ENCODE measurements around the gene C10orf90.

Gene C10orf90

GRCh38 chr10:126670056-126670894, at the start of gene C10orf90:
Gene C10orf90 (minus strand): TSS chr10:126670693. CDS start chr10:126670480, 213 bp downstream.
- DNase-seq: no peak

- DNase-seq: no peak
Observed at GRCh38 chr10:126716366-126716765, 45.9 kb upstream of the C10orf90 start.

DNA sequence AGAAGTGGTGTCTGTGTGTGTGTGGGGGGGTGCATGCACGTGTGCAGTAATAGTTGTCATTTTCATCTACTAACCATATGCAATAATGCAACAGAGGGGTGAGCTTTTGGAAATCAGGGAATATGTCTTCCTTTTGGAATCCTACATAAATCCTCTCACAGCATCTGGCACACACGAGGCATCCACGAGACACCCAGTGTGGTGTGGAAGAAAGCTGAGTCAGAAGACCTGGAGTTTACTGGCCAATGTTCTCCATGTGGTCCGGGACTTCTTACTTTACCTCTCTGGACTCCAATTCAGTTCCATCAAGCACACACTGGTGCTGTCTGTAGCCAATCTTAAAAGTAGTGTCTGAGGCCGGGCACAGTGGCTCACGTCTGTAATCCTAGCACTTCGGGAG, 43.1 kb upstream of the C10orf90 start:
- DNase-seq: no peak

DNA sequence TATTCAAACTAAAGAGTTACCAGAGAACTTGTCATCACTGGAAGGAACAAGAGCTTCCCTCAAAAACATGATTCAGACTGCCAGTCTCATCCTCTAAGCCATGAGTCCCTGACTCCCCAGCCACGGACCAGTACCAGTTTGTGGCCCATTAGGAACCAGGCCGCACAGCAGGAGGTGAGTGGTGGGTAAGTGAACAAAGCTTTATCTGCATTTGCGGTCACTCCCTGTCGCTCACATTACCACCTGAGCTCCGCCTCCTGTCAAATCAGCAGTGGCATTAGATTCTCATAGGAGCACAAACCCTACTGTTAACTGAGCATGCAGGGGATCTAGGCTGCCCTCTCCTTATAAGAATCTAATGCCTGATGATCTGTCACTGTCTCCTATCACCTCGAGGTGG, 42.2 kb upstream of the C10orf90 start:
- DNase-seq: no peak

DNA sequence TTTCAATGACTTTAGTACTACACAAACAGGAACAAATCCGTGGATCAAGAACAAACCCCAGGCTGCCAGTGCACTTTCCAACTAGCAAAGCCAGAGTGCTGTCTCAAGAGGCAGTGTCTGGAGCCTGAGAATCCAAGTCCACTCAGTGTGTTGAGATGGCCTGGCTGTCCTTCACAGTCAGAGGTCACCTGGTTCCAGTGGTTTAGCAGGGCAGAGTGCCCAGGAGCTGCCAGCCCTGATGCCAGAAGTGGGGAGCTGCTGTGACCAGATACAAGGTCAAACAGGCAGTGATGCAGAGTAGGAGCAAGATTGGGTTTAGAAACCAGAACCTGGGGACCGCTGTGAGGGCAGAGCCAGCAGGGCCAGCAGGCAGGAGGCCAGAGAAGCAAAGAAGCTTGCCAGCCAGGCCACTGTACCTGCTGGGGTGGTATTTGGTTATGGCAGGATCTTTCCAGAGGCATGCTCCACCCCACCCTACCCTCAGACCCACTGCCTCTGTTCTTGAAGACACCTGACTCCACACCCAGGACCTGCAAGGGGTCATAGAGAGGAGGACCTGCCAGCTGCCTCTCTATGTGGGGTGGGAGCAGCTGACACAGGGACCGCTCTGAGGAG, 35.6 kb upstream of the C10orf90 start:
- no peak for DNase-seq

DNA sequence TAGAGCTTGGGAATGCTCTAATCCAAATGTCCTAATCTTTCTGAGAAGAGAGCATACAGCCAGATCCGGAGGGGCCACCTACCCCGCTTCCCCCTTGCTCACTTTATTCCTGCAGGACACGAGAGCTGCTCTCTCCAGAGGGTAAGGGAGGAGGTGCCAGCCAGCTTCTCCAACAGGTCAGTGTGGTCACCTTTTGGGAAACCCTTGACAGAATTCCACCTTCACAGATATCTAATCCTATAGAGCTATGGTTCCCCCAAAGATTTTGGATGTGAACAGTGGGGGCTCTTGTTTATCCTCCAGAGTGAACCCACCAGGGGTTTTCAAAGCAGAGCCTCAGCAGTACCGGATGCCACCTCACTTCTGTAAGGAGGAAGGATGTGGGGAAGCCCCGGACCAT, 34.6 kb upstream of the C10orf90 start:
- DNase-seq: no peak

DNA sequence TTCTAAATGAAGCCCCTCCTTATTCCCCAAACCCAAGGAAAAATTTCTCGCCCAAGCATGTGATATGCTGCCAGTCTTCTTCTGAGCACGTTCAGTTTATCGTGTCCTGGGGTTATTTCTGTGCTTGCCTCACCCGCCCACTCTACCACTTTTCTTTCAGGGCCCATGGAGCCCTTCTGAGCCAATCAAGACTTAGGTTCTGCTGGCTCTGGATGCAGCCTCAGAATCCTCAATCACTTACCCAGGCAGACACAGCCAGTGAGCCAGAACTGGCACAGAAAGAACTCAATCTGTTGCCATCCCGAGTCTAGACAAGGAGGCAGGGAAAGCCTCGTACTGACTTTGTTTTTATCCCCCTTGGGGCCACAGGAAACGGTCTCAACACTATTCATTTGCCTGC, 34.2 kb upstream of the C10orf90 start:
- DNase-seq: no peak

DNA sequence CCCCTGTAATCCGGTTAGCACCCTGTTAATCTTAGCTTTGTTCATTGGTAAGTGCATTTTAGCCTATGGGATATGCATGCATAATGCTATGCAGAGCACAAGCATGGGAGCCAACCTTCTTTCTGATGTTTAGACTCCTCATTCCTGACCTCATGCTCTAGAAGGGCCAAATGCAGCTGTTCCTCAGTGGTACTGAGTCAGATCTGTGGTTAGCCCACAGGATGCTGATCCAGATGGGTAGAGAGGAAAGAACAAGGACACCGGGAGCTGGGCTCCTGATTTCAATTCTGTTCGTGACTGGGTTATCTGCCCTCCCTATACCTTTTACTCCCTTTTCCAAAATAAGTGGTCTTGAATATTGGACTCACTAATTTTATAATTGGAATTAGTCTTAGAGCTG, 31.7 kb upstream of the C10orf90 start:
- no peak for DNase-seq

- DNase-seq: no peak
Observed at GRCh38 chr10:126701526-126701925, 31.0 kb upstream of the C10orf90 start.

DNA sequence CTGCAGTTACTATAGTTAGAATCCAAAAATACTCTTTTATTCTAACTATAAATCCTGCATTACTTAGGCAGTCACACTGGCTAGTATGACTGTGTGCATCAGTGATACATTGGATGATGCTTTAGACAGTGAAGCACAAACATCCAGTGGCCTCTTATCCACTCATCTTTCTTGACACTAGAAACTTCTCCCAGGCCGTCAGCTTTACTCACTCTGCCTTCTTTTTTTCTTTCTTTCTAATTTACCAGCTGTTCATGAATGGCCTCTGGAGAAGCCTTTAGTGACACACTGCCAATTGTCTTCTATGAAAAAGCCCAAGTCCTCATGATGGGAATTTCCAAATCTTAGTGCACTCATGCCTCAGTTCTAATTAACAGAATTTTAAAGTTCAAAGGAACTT, 26.2 kb upstream of the C10orf90 start:
- no peak for DNase-seq

- no peak for DNase-seq
Observed at GRCh38 chr10:126691456-126691855, 21.0 kb upstream of the C10orf90 start.

DNA sequence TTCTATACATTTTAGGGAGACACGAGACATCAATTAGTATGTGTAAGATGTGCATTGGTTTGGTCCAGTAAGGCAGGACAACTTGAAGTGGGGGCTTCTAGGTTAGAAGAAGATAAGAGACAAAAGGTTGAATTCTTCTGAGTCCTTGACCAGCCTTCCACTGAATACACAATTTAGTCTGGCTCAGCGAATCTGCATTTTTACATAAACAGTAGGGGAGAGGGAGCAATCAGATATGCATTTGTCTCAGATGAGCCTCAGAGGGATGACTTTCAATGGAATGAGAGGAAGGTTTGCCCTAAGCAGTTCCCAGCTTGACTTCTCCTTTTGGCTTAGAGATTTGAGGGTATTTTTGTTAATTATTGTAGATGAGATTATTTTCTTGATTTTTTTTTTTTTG, 20.0 kb upstream of the C10orf90 start:
- no peak for DNase-seq

DNA sequence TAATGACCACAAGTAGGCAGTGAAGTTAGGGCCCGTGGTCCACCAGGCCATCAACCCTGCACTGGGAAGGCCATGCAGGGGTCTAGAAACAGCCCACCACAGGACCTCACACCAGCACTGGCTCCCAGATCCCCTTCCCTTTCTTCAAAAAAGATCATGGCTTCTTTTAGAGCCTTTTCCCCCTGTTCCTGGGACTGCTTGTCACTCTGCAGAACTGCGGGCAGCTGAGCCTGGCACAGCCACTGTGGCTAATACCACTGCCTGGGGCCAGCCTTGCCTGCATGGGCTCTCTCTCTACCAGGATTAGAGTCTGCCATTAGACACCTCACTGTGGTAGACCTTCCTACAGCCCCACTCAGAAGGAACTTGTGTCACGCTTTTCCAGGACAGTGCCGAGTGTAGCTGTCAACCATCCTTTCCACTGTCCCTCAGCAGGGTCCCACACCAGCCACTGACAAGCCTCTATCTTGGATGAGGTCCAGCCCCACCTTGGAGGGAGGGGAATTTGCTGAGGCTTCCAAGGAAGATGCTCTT, 19.0 kb upstream of the C10orf90 start:
- DNase-seq: no peak

DNA sequence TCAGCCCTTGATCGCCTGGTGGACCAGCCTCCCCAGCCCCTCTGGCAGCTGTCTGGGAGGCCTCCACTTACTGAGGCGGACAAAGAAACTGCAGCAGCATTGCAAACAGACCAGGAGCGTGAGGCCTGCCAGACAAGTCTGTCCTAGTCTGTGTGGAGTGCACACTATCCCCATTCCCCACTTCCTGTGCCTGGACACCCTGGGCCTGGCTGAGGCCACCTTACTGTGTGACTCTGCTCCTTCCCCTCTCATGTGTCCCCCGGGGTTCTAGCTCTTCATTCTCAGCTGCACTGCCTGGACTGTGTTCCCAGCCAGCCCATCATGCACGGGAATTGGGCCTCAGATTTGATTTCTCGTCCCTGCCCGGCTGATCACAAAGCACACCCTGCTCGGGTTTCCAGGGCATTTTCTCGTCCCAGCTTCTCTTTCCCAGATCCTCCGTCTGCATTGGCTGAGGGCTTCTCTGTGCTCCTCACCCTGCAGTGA, 16.7 kb upstream of the C10orf90 start:
- no peak for DNase-seq

DNA sequence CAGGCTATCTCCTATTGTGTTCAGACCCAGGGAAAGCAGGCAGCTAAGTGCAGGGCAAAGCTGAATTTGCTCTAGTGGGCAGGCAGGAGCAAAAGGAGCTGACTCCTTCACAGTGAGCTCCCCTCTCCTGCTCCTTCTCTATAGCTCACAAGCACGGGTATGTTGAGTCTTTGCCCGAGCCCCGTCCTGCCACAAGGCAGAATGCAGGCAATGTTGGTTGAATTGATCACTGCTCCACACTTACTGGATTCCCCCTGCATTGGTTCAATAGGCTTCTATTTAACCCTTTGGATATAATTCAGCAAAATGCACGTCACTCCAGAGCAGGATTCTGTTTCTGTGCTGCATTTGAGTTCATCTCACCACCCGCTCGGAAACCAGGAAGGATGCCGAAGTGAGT, 16.2 kb upstream of the C10orf90 start:
- DNase-seq: no peak

- no peak for DNase-seq
Observed at GRCh38 chr10:126686268-126686667, 15.8 kb upstream of the C10orf90 start.

- DNase-seq: no peak
Observed at GRCh38 chr10:126685756-126686155, 15.3 kb upstream of the C10orf90 start.

- no peak for DNase-seq
Observed at GRCh38 chr10:126684171-126684745, 13.8 kb upstream of the C10orf90 start.

DNA sequence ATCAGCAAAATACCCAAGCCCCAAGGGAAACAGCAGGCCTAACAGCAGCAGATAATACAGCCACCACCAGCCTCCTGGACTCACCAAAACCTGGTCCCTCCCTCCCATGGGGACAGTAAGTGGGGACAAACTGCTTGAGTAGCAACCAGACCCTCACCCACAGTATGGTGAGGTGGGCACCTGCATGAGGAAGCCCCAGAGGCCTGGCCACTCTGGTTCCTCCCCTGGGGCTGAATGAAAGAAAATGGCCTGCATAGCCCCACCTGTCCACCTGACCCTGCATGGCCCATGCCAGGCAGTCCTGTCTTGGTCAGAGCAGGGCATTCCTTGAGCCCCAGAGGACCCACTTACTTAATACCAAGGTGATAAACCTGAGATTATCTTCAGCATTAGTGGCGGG, 13.0 kb upstream of the C10orf90 start:
- no peak for DNase-seq

DNA sequence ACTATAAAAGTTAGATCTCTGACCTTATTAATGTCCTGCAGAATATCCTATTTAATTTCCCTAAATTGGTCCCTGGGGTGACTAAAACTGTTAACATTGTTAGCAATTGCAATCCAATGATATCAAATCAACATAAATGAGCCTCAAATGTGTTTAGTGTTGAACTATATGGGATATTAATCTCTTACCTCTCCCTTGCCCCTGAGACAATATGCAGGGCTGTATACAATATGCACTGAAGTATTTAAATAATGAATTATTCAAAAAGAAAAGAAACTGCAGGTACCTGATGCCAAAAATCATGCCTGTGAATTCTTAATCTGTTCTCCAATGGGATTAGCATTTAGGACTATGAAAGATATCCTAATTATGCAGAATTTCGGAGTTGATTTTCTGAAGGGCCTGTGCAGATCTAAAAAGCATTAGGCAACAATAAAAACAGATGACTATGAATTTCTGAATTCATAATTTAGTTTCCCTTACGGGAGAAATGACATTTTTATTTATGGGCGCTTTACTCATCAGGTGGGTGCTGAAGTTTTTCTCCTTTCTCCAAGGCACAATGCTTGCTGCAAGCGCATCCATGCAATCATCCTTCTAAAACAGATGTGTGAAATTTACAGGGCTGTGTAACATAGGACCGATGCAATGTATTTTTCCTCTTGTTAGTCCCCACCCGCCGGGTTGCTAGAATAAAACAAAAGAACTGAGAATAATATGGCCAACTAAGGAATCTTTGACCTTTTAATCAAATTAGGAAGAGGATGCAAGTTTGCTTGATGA, 5.4 kb upstream of the C10orf90 start:
- DNase-seq: no peak

DNA sequence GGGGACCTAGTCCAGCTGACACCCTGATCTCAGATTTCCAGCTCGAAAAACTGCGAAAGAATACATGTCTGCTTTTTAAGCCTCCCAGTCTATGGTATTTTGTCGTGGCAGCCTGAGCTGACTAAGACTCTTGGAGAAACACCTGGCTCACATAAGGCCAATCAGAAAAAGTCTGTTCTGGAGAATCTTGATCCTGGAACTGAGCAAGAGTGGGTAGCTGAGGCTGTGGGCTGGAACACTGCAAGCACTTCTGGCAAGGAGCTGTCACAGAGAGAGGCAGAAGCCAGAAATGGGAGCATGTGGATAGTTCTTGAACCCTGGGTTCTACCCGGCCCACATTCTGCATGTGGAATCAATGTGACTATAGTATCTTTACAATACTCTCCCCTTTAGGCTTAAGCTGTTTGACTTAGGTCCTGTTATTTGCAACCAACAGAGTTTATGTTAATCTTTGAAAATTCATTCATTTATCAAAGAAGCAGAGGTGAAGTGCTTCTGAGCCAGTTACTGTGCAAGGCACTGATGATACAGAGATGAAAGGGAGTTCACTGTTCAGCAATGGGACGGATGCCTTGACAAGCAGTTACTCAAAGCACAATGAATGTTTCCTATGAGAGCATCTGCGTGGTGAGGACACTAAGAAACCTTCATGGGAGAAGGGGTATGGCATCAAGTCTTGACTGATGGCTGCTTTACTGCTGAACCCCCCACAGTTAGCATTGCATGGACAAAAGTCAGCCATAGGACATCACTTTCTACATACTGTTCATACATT, 4.4 kb upstream of the C10orf90 start:
- DNase-seq: no peak

GRCh38 chr10:126673565-126673964, 3.1 kb upstream of the C10orf90 start:
- no peak for DNase-seq
